HG03342 (cell line): ENCODE data around the gene RELT.
A peak's percentile ranks its signal among the peaks of the same experiment; 100 is the strongest.

Experiments
- ATAC-seq: cut with Tn5 transposase; IDR thresholded peaks from one replicate; pipeline ENCODE4 v1.9.1; 2021; ENCODE audit warnings: mild to moderate bottlenecking, moderate library complexity; ENCODE audit not compliant: unreplicated experiment

RELT gene

DNA sequence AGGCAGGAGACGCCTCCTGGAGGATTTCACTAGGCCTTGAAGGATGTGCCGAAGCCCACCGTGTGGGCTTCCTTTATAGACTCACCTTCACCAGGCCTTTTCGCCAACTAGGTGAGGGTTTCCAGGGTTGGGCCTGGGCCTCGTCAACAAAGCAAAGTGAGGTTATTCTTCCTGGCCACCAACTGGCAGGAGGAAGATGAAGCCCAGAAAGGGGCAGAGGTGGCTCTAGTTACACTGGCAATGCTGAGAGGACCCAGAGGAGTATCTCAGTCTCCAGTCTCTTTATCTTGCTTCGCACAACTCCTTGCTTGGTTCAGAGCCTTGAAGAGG, 404 bp upstream of the RELT start:
- no peak for ATAC-seq

DNA sequence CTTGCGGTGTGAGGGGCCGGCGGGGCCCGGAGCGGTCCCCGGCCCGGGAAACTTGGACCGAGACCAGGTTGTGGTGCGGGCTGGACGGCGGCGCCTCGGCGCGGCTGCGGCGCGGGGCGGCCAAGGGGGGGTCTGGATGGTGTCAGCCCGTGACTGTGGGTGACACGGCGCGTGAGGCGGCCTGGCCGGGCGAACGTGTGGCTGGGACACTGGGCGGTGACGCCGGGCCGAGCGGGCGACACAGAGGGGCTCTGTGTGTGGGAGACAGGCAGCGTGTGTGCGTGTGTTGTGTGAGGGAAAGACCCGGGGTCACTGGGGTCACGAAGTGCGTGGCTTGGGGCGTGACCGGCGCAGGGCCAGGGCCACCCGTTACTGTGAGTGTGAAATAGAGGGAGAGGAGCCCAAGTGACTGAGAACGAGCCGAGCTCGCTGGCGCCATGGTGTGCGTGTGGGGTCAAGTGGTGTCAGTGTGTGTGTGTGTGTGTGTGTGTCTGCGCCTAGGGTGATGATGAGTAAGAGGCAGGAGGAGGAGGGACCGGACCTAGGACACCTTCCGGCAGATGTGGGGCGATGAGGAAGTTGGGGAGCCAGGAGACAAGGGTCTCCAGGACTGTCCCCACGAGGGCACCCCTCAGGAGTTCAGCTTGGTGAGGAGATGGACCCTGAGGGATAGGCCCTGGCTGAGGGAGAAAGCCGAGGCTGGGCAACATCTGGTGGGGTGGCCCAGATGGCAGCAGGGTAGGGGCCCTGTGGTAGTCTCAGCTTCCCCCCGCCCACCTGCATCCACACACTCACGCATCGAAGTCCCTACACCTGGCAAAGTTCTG, 817 bp downstream of the RELT start:
- peak; percentile 14 for ATAC-seq

DNA sequence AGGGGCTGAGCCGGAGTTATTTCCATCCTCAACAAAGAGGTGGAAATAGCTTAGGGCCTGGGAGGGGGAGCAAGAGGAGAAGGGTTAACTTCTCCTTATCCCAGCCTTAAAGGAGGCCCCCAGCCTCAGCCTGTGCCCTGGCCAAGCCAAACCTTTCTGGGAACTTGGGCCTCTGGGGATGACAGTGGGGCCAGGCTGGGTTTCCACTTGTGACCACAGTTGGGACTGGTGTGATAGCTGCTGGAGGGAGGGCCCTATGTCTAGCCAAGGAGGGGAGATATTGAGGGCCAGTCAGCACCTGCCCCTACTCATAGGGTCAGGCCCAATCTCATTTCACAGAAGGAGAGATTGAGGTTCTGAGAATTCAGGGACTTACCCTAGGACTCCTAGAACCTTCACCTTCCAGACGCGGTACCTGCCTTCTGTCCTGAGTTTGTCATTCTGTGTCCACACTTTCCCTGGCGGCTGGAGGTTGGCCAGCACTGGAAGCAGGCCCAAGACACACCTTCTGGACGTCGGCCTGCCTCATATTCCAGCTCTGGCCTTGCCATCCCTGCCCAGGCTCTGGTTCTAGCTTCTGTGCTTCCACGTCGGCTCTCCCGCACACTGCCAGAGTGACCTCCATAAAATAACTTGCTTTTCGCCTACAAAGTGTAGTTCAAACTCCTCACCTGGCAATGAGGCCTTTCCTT, 3.1 kb downstream of the RELT start:
- no peak for ATAC-seq

DNA sequence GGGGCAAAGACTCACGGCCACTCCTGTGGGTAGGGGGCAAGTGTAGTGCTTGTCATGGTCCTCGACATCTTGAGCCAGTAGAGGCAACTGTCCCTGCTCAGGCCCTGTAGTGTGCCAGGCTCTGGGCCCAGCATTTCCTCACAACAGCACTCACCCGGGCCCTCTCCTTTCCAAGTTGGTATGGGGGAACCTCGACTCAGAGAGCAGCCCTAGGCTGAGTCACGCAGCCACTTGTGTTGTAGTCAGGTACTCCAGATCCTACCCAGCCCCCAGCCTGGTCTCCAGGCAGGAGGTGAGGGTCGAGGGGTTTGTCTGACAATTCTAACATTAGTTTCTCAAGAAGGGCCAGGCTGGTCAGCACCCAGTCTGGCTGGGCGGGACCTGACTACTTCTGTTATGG, 4.1 kb downstream of the RELT start:
- no peak for ATAC-seq

DNA sequence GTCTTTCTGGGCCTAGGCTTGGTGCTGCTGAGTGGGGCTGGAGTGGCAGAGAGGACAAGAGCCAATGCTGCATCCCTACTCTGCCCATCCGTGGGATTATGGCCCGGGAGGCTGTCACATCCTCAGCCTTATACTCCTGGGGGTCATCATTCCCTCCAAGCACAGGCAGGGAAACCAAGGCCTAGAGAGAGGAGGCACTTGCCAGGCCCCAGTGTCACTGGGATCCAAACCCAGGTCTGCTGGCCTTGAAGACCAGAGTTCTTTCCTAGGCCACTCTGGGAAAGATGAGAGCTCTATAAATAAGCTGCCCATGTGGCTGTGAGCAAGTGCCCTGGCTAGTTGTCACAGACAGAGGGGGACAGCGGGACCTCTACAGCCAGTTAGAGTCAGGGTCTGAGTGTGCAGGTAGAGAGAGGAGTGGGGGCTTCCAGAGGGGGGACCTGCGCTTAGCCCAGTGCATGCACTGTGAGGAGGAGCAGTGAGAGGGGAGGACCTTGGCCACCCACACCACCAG, 4.8 kb downstream of the RELT start:
- ATAC-seq: no peak

DNA sequence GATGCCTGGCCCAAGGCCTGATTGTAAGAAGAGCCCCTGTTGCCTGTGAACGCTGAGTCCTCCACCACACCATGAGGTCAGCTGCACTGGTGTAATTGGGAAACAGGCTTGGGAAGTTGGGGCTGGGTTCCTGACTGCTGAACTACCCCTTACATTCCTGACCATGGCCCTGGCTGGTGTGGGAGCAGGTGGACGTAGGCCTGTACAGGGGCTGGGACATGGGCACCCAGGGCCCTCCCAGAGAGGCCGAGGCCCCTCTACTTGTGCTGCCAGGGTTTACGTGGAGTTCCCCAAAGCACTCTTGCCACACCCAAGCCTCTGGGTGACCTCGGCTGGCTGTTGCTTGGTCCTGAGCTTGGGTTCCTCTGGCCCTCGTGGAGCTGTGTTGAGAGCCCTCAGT, 5.4 kb downstream of the RELT start:
- ATAC-seq: no peak

DNA sequence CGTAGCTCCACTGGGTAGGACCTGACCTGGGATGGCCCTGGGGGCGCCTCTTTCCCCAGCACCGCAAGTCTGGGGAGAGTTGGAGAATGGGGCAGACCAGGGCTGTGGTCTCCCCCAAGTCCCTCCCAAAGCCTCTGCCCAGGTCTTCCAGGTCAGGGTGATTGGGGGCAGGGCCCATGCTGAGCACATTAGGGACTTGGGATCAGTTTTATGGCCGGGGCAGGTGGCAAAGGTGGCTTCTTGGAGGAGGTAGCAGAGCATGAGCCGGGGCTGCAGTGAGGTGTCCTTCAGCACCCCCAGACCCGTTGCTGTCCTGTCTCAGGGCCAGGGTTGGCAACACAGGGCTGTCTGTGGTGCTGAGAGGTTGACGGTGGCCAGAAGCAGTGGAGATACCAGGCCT, 6.0 kb downstream of the RELT start:
- no peak for ATAC-seq

DNA sequence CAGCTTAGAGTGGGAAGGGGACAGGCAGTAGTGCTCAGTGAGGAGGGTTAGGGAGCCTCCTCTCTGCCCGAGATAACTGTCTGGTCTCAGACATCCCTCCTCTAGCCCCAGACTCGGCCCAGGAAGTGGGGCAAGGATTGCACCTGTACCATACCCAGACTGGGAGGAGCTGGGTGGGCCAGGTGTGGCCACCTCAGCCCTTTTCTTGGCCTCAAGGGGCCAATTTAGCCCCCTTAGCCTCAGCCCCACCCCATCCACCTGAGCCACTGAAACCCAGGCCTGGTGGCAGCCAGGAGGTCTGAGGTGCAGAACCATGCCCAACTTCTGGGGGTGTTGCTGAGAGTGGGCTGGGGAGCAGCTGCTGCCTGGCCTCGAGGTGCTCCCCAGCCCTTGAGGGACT, 6.5 kb downstream of the RELT start:
- ATAC-seq: no peak

DNA sequence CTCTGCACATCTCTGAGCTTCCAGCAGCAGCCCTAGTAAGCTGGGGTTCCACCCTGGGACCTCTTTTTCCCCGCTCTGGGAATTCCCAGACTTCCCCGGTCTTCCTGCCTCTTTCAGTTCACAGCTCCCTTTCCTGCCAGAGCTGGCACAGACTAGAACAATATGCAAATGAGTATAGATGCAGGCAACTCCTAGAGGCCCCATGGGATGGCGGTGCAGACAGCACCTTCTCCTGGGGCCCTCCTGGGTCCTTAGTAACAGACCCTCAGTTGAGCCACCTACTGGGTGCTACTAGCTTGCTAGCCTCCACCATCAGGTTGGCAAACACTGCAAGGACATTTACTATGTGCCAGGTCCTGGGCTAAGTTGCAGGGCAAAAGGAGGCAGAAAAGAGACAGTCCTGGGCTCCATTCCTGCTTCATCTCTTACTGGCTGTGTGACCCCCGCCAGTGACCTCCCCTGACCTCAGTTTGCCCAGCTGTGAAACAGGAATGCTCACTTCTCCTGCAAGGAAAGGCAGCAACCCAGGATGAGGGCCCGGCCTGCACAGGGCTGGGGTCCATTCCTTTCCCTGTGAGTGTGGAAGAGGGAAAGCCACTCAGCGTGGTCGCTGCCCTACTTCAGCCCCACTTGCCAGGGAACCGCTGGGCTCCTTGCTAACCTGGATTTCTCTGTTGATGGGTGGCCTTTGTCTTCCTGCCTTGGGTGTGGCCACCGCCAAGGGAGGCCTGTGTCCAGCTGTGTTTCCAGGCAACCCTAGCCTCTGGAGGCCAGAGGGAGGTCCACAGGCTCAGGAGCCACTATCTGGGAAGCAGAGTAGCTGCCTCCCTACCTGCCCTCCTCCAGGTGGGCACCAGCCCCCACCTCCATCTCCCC, 7.3 kb downstream of the RELT start:
- ATAC-seq: no peak

DNA sequence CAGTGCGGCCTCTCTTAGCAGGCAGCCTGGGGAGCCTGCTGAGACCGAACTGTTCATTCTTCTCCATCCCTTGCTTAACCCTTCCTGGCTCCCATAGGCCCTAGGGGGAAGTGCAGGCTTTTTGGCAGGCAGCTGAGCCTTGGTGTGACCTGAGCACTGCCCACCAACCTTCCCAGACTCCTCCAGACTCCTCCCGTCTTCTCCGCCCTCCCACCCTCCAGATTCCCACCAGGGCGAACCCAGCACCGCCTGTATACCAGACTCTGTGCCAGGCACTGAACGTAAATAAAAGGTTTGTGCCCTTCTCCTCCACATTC, 7.9 kb downstream of the RELT start:
- ATAC-seq: no peak

DNA sequence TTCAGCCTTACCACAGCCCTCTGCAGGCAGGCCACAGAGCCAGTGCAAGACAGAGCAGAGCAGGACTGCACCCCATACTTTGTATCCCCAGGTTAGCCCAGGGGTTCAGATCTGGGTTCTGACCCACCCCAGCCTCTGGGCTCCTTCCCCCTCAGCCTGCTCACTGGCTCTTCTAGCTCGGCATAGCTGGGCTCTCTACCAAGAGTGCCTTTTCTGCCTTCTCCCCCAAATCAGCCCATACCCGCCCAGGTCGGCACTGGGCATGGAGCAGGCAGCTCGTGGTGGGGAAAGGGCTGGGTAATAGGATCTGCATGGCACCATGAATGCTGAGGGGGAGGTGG, 8.3 kb downstream of the RELT start:
- ATAC-seq: no peak

DNA sequence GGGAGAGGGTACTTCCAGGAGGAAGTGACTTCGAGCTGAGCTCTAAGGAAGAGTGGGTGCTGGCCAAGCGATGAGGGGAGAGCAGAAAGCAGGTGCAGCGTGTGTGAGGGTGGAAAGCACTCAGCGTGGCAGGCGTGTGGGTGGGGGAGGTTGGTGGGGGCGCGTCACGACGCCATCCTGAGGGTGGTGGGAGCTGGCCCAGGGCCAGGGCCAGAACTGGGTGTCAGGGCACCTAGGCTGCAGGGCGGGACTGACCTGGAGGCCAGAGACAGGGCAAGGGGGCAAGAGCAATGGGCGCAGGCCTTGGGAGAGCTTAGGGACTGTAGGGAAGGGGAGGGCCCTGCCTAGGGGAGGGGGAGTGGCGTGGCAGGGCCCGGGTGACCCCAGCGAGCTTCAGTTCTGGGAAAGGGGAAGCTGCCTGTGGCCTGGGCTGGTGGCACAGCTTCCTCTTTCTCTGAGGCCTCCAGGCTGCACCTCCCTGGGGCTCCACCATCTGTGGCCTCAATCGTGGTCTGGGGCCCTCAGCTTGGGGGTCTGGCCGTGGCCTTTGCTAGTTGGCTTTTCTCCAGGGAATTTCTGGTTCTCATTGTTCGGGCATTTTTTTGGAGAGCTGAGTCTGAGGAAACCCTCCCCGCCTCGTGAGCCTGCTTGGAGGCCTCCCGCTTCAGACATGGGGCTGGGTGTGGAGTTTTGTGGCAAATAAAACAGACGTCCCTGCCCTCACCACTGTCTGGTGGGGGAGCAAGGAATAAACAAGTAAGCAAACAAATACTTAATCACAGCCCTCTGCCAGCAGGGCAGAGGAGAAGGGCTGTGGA, 8.9 kb downstream of the RELT start:
- ATAC-seq: peak; percentile 55

DNA sequence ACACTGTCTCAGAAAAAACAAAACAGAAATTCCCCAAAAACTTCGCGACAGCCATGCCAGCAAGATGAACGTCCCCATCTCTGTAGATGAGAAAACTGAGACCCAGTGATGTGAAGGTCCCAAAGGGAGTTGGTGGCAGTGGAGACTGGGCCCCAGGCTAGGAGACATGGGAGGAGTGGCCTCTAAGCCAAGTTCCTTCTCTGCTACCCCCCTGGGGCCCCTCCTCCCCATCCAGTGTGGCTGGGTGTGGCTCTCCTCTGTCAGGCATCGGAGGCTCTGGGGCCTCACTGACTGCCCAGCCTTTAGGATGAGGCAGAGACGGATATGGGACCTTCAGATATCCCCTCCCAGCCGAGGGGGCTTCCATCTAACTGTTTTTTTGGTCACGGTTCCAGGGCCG, 9.8 kb downstream of the RELT start:
- ATAC-seq: no peak

DNA sequence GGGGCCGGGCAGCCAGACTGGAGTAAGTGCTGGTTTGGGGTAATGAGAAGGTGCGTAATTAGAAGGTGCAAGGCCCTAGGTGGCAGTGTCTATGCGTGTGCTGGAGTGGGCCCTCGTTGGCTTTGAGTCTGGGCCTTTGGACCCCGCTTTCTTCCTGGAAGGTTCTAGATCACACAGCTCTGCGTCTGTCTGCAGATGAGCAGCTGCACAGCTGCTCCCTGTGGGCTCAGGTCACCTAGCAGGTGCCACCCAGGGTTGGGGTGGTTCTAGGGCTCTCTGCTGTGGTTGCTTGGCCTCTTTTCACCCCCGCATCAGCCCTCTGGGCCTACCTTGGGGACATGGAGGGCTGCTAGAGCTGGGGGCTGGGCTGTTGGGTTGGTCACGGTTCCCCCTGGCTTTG, 10.3 kb downstream of the RELT start:
- no peak for ATAC-seq

DNA sequence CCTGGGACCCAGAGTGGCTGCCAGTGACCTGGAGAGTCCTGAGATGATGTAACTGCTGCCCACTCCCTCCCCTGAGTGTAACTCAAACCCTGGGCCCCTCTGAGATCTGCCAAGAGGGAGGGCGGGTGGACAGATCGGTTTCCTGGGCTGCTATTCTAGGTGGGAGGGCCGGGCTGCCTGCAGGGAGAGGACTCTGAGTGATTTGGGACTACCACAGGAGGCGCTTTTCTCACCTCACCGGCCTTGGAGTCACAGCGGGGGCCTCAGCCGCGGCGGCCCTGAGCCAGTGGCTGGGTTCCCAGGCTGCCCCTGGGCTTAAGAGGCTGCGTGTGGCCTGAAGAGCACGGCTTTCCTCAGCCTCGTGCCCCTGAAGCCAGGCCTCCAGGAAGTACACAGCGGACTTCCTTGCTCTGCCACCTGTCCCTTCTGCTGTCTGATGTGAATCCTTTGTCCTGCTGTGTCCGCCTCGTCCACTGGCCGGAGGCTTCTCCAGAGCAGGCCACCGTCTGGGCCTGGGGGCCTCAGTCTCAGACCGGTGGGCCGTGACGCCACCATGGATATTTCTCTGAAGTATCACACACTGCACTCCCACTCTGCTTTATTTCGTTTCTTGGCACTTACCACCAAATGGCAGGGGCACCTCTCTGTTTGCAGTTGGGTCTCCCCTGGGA, 11.5 kb downstream of the RELT start:
- no peak for ATAC-seq

DNA sequence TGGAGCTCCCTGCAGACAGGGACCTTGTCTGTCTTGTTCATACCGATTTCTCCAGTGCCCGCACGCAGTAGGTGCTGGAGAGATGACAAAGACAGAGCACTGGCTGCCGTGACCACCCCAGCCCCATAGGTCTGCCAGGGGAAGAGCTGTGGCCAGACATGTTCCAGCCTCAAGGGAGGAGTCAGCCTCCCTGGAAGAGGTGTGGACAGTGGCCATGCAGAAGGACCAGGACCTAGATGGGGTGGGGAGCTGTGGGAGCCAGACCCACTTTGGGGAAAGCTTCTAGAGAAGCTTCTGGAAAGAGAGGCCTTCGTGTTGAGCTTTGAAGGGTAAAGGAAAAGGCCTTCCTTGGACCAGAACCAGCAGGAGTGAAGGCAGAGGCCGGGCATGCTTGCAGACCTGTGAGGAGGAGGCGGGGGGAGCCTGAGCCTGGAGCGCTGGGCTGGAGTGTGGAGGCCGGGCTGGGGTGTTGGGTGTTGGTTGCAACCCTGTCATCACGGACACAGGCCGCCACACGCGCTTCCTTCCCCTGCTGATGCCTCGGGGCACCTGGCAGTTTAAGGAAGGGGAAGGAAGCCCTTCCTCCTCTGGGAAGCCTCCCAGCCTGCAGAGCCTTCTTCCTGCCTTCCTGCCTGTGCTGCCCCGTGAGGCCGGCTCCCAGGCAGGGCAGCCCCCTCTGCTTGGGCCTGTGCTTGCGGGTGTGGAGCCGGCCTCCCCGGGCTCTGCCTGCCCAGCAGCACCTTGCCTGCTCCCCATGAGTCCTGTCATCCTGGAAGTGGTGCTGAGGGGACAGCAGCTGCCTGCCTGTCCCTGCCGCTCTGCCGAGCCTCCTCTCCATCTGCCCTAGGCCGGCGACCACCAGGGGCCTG, 12.3 kb downstream of the RELT start:
- ATAC-seq: no peak

DNA sequence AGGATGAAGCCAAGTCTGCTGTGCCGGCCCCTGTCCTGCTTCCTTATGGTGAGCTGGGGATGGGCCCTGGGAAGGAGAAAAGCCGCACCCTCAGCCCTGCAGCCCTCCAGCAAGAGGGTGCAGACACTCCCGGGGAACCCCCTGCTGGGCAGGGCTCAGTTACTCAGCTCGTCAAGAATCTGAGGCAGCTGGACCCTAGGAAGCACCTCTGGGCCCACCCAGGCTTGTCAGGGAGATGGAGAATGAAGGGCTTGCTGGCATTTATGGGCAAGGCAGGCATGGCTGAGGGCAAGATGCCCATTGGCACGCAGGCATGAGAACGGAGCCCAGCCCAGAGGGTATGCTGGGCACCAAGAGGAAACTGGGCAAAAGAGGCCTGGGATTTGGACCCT, 12.9 kb downstream of the RELT start:
- no peak for ATAC-seq

DNA sequence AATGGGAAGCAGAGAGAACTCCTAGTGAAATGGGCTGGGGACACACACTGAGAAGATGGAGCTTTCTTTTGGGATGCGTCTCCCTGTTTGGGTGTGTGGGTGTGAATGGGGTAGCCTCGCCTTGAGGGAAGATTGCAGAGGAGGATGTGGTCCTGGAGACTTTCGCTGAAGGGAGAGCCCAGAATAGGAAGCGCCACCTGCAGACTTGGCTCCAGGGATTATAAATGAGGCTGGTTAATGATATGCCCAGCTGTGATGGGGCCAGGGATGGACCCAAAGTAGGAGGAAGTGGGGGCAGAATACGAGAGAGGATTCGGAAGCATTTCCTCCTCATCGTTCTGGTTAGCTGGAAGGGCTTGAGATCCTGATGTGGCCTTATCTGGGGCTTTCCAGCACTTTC, 13.7 kb downstream of the RELT start:
- no peak for ATAC-seq
